Lung microvascular endothelial cell (primary cell): ENCODE data around the gene UBE2Q1. TPM values are rescaled to one million over a fixed set of nuclear protein-coding genes. Genes with fewer than 3 reads are reported as not detected.
A peak's percentile ranks its signal among the peaks of the same experiment; 100 is the strongest.
"Not testable (repeated sequence)": the region's sequence is repeated elsewhere in the genome, so short reads cannot be mapped to it uniquely, and the experiment has no call there.

ENCODE experiments used
- DNase-seq, 2 donors: peaks; one replicate each; pipeline versions ENCODE4 v3.0.0 to v3.0.0-alpha.2; 2010; ENCODE audit warnings: low read depth in 2 of 2
- total RNA-seq: library from RNA; depleted of rRNA; stranded (reverse); fragments of >200 nt; gene quantifications from 2 replicates; pipeline ENCODE4 v1.2.1, GENCODE V29; 2014

Gene UBE2Q1
- total RNA-seq, 1 donor from 2014 or later, result 43.3 TPM

DNA sequence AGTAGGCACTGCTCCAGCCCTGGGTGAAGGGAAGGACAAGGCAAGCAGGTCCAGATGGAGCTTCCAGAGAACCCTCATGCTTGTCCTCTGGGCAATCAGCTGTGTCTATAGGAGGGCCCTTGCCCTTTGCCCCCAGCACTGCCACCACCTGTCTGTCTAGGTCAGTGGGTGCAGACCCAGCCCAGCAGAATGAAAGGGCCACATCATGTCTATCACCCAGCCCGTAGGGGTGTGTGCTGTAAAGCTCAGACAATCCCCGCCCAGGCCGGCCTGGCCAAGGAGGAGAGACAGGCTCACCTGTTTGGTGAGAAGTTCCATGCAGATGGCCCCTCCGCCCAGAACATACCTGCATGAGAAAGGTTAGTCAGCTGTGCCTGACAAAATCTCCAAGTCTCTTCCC lies 7.0 kb downstream of the UBE2Q1 start:
- DNase-seq, result no peak

DNA sequence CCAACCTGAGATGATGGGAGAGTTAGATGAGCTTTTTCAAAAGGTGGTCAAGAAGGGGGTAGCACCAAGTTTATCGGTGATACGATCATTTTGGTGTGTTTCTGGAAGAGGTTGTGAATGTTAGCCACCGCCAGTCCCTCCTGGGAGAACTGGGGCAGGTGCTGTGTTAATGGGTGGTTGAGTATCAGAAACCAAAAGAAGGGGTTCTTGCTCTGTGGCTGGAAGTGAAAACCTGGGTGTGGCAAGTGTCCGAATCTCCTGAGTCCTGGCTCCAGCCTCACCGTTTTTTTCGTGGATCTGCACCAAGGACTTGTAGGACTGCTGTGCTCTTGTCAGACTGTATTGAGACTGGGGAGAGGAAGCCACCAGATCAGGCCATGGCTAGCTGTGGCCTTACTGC lies 7.8 kb downstream of the UBE2Q1 start:
- no peak for DNase-seq

DNA sequence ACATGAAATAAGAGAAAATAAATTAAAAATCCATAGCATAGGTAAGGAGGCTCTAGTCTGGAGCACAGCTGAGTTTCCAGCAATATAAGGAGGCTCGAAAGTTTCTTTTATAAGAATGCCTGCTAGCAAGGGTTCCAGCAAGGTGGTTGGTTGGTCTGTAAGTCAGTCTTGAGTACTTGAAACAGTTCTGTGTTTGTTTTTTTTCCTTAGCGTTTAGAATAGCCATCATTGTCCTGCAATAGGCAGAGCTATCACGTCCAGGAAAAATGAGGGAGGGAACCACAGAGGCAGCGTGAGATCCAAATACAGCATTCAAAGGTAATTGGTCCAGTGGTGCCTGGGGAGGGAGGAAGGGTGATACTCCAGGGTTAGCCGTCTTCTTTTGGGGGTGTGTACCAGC lies 8.4 kb downstream of the UBE2Q1 start:
- DNase-seq, result no peak

GRCh38 chr1:154549202-154549770 lies 9.2 kb downstream of the UBE2Q1 start:
- no peak for DNase-seq

GRCh38 chr1:154548028-154548427 lies 10.4 kb downstream of the UBE2Q1 start:
- DNase-seq, result peak in 1 of 2 donors; percentile 82

DNA sequence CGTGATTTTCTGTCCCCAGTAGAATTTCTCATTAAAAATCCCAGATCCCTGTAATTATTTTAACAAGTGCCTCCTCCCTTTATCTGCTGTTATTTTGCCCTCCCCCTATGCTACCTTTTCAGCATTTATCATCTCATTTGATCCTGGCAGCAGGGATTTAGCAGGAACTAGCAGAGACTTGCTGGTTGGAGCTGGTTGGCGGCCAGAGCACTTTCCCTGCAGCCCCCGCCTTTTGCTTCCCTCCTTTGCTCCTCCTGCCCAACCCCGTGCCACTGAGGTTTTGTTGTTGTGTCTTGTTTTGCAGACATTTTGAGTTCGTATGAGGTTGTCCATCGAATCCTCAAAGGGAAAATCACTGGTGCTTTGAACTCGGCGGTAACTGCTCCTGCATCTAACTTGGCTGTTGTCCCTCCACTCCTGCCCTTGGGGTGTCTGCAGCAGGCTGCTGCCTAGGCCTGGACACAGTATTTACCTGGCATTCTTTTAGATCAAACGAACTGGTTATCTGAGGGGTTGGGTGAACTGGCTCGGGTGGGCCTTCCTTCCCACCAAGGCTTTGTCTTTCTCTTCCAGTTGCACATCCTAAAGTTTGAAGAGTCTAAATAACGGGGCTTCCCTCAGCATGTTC lies 11.2 kb downstream of the UBE2Q1 start:
- no peak for DNase-seq

DNA sequence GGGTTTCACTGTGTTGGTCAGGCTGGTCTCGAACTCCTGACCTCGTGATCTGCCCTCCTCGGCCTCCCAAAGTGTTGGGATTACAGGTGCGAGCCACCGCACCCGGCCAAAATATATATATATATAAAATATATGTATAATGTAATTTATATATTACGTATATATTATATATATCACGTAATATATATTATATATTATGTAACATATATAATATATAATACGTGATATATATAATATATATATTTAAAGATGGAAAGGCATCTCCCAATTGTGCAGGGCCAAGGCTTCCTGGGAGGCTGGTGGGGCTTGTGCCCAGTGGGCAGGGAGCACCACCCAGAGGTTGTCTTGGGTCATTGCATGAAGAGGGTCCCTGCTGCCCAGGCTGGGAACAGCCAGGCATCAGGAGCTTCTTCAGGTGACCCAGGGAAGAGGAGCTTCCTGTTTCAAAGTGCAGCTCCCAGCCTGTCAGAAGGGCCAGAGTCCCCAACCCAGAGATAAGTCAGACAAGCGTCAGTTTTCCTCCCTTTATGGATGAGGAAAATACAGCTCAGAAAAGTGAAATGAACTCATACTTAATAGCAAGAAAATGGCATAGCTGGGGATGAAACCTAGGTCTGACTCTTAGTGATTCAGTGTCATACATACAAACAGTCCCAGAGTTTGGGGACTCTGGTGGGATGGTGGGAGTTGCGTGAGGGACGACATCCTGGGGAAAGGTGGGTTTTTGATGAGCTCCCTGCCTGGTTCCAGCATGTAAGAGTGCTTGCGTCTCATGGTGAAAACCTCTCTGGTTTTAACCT lies 12.0 kb downstream of the UBE2Q1 start:
- DNase-seq, result peak; percentile 74 to 77

- no peak for DNase-seq
Measured at GRCh38 chr1:154541231-154541630, 17.2 kb downstream of the UBE2Q1 start.

GRCh38 chr1:154539486-154540483 lies 18.7 kb downstream of the UBE2Q1 start:
- no peak for DNase-seq

- DNase-seq, result no peak
Measured at GRCh38 chr1:154536570-154536969, 21.9 kb downstream of the UBE2Q1 start.

- peak; percentile 17 to 75 for DNase-seq
Measured at GRCh38 chr1:154533952-154534844, 24.3 kb downstream of the UBE2Q1 start.

GRCh38 chr1:154531950-154532349 lies 26.5 kb downstream of the UBE2Q1 start:
- DNase-seq, result not testable (repeated sequence)

GRCh38 chr1:154529308-154529707 lies 29.2 kb downstream of the UBE2Q1 start:
- DNase-seq, result no peak

DNA sequence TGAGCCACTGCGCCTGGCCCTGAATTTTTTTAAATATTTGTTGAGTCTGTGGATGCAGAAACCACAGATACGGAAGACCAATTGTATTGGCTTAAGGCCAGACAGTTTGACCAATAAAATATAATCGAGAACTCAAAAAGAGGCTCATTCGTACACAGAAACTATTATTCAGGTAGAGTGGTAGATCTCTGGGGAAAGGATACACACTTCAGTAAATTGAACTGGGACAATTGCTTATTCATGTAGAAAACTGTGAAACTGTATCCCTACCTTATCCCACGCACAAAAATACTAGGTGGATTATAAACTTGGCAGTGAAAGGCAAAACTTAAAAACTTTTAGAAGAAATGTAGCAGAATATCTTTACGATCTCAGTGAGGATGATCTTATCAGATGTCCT lies 31.3 kb downstream of the UBE2Q1 start:
- no peak for DNase-seq

DNA sequence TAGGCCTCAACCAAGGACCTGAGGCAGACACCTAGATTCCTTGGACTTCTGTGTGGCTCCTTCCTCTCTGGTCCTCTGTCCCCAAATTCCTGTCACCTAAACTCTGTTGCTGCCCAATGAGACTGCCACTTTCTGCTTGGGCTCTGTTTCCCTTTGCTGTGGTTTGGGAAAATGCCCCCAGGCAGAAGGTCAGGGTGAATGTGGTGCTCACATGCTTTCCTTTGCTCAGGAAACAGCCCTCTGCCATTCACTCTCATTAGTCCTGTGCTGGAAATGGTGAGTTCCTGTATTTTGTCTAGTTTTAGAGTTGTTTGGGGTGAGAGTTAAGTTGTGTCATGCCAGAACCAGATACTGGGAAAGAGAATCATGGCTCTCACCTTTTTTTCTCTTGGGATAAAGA lies 33.6 kb downstream of the UBE2Q1 start:
- DNase-seq, result peak; percentile 21 to 94

DNA sequence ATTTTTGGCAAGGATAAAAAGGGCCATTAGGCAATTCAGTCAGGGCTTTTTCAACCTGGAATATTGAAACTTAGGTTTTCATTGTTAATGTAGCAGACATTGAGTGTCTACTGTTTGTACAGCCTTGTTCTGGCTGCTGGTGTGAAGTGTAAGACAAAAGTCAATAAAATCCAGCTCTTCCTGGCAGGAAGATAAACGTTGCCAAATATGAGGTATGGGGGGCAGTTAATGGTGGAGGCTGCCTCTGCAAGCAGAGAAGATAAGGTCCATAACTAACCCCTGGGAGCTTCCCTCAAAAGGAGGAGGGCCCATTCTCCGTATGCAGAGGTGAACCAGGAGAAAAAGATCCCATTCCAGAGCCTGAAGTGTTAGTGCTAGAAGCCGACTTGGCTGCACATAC lies 36.8 kb downstream of the UBE2Q1 start:
- DNase-seq, result peak in 1 of 2 donors; percentile 66

GRCh38 chr1:154520333-154520732 lies 38.1 kb downstream of the UBE2Q1 start:
- DNase-seq, result peak; percentile 65 to 88

- DNase-seq, result no peak
Measured at GRCh38 chr1:154519591-154519991, 38.9 kb downstream of the UBE2Q1 start.

GRCh38 chr1:154517661-154518060 lies 40.8 kb downstream of the UBE2Q1 start:
- DNase-seq, result no peak

- no peak for DNase-seq
Measured at GRCh38 chr1:154514066-154514553, 44.4 kb downstream of the UBE2Q1 start.
